ENCODE measurements around the gene MED31.
"Not testable (repeated sequence)": the region's sequence is repeated elsewhere in the genome, so short reads cannot be mapped to it uniquely, and the experiment has no call there.

MED31 gene

GRCh38 chr17:6597727-6598126 is 53.7 kb downstream of the MED31 start:
- no peak overlapping the region for H3K4me3 ChIP-seq (ENCODE audit: low read length)
- TF ChIP-seq ZNF274 (IDR thresholded peaks at IDR 0.05; ENCODE audit: low read depth, low read length), result no peak

- no peak overlapping the region for H3K4me3 ChIP-seq (ENCODE audit: low read length)
- TF ChIP-seq ZNF274 (IDR thresholded peaks at IDR 0.05; ENCODE audit: low read depth, low read length), result no peak
Observed at GRCh38 chr17:6596941-6597340, 54.5 kb downstream of the MED31 start.

GRCh38 chr17:6596511-6596910 is 54.9 kb downstream of the MED31 start:
- no peak for TF ChIP-seq ZNF274 (IDR thresholded peaks at IDR 0.05; ENCODE audit: low read depth, low read length)
- H3K4me3 ChIP-seq (ENCODE audit: low read length), result no peak overlapping the region

- H3K4me3 ChIP-seq (ENCODE audit: low read length), result no peak overlapping the region
Observed at GRCh38 chr17:6596081-6596480, 55.3 kb downstream of the MED31 start.

GRCh38 chr17:6593371-6593770 is 58.0 kb downstream of the MED31 start:
- H3K4me3 ChIP-seq (ENCODE audit: low read length), result not testable (repeated sequence)

More at GRCh38 chr17:6596081-6596480, 55.3 kb downstream of the MED31 start:
- TF ChIP-seq ZNF274 (IDR thresholded peaks at IDR 0.05; ENCODE audit: low read depth, low read length), result no peak
